Activated B cell treated with CpG ODN at 0.5 μM for 24 hours (primary cell): ENCODE data around the gene SHISA9. TPM values are rescaled to one million over a fixed set of nuclear protein-coding genes. Genes with fewer than 3 reads are reported as not detected.

Experiments
- ATAC-seq: fragments of 200-7000 bp; cut with Tn5 transposase; one replicate; pipeline ENCODE4 v1.10.0; 2021; ENCODE audit warnings: low read depth, mild to moderate bottlenecking, moderate library complexity
- CTCF ChIA-PET: fragments of 350-600 bp; sonication (Branson Sonifier 250); formaldehyde crosslinking; loops from one replicate; lab custom pipeline; 2021; ENCODE audit warnings: antibody characterized with exemption; lab: Charles Lee
- POLR2A ChIA-PET: fragments of 350-600 bp; sonication (Branson Sonifier 250); formaldehyde crosslinking; loops from one replicate; lab custom pipeline; 2021; ENCODE audit warnings: antibody characterized with exemption; lab: Charles Lee
- DNase-seq: peaks from one replicate; pipeline ENCODE4 v3.0.0; 2022
- H3K27ac Mint-ChIP-seq: one replicate; pipeline ENCODE4 v1.8.0; 2020; ENCODE audit warnings: mixed read lengths
- H3K27me3 Mint-ChIP-seq: one replicate; pipeline ENCODE4 v1.8.0; 2021; ENCODE audit warnings: mixed read lengths
- H3K36me3 Mint-ChIP-seq: one replicate; pipeline ENCODE4 v1.8.0; 2021; ENCODE audit warnings: low read depth, mixed read lengths
- H3K4me1 Mint-ChIP-seq: one replicate; pipeline ENCODE4 v1.8.0; 2021; ENCODE audit warnings: mixed read lengths
- H3K4me3 Mint-ChIP-seq: one replicate; pipeline ENCODE4 v1.8.0; 2020; ENCODE audit warnings: mild to moderate bottlenecking, mixed read lengths
- H3K9me3 Mint-ChIP-seq: one replicate; pipeline ENCODE4 v1.8.0; 2020; ENCODE audit warnings: mixed read lengths
- CTCF ChIP-seq: fragments of 200-600 bp; IDR thresholded peaks from one replicate; pipeline ENCODE4 v1.8.0; 2022; ENCODE audit warnings: antibody characterized with exemption, mild to moderate bottlenecking
- intact Hi-C: fragments of 100-400 bp; cut with micrococcal nuclease; formaldehyde crosslinking; loops from one replicate; pipeline ENCODE4 v1.15.1; 2024
- total RNA-seq: library from RNA; stranded (reverse); gene quantifications from 2 replicates; pipeline ENCODE4 v1.2.3, GENCODE V29; 2022

The SHISA9 gene
- total RNA-seq, 1 donor from 2014 or later: 0.07 TPM

- ChIA-PET POLR2A (no interaction called here), CTCF (no interaction called here)
- no peak overlapping the region for H3K27ac Mint-ChIP-seq
- no peaks in the 10 kb centered on the region for H3K36me3 Mint-ChIP-seq
- DNase-seq (no peak), ATAC-seq (no peak)
- peaks cover 3% of the 10 kb centered on the region for H3K27me3 Mint-ChIP-seq
- H3K4me1 Mint-ChIP-seq: peaks cover 9% of the 10 kb centered on the region
- no peak overlapping the region for H3K4me3 Mint-ChIP-seq
- intact Hi-C loops: no loop called here
- no peak for TF ChIP-seq CTCF
- H3K9me3 Mint-ChIP-seq: no peaks in the 10 kb centered on the region
Observed at GRCh38 chr16:12874186-12874585, 27.2 kb upstream of the SHISA9 start.

DNA sequence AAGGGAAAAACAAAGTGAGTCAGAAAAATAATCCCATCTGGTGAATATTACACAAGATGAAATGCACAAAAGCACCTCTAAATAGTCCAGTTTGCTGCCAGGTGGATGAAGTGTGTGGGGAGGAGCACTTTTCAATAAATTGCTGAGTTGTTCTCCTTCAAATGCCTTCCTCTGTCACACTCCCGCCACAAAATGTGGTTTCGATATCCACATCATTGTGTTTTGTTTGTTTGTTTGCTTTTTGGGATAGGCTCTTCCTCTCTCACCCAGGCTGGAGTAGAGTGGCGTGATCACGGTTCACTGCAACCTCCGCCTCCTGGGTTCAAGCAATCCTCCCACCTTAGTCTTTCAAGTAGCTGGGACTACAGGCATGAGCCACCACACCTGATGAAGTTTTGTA lies 24.6 kb upstream of the SHISA9 start:
- no peaks in the 10 kb centered on the region for H3K36me3 Mint-ChIP-seq
- no peaks in the 10 kb centered on the region for H3K9me3 Mint-ChIP-seq
- DNase-seq: no peak
- H3K27me3 Mint-ChIP-seq: peaks cover 3% of the 10 kb centered on the region
- intact Hi-C loops: no loop called here
- peaks cover 6% of the 10 kb centered on the region for H3K4me1 Mint-ChIP-seq
- H3K4me3 Mint-ChIP-seq: no peak overlapping the region
- ChIA-PET POLR2A (no interaction called here), CTCF (no interaction called here)
- no peak for ATAC-seq
- TF ChIP-seq CTCF: no peak
- H3K27ac Mint-ChIP-seq: no peak overlapping the region

GRCh38 chr16:12878973-12879372 lies 22.4 kb upstream of the SHISA9 start:
- POLR2A ChIA-PET: no interaction called here
- Mint-ChIP-seq H3K36me3 (no peaks in the 10 kb centered on the region), H3K27me3 (peaks cover 3% of the 10 kb centered on the region), H3K4me1 (no peaks in the 10 kb centered on the region), H3K4me3 (no peak overlapping the region), H3K9me3 (peaks cover 2% of the 10 kb centered on the region), H3K27ac (no peak overlapping the region)
- TF ChIP-seq CTCF: no peak
- intact Hi-C loops: no loop called here
- CTCF ChIA-PET: no interaction called here
- ATAC-seq: no peak
- DNase-seq: no peak

GRCh38 chr16:12879812-12880211 lies 21.6 kb upstream of the SHISA9 start:
- Mint-ChIP-seq H3K36me3 (no peaks in the 10 kb centered on the region), H3K4me1 (no peaks in the 10 kb centered on the region), H3K27me3 (peaks cover 3% of the 10 kb centered on the region), H3K4me3 (no peak overlapping the region), H3K9me3 (peaks cover 2% of the 10 kb centered on the region), H3K27ac (no peak overlapping the region)
- POLR2A ChIA-PET: no interaction called here
- ATAC-seq: no peak
- intact Hi-C loops: no loop called here
- CTCF ChIA-PET: no interaction called here
- TF ChIP-seq CTCF: no peak
- DNase-seq: no peak

DNA sequence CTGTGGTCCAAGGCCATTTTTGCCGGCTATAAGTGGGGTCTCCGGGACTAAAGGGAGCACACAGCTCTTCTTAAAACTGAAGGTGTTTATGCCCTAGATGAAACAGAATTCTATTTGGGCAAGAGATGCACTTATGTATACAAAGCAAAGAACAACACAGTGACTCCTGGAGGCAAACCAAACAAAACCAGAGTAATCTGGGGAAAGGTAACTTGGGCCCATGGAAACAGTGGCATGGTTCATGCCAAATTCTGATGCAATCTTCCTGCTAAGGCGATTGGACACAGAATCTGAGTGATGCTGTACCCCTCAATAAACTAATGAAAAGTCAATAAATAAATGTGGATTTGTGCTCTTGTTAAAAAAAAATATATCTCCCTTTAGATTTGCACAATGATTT lies 20.2 kb upstream of the SHISA9 start:
- TF ChIP-seq CTCF: no peak
- H3K9me3 Mint-ChIP-seq: peaks cover 2% of the 10 kb centered on the region
- ATAC-seq (no peak), DNase-seq (no peak)
- intact Hi-C loops: no loop called here
- no peak overlapping the region for H3K4me3 Mint-ChIP-seq
- ChIA-PET CTCF (no interaction called here), POLR2A (no interaction called here)
- H3K4me1 Mint-ChIP-seq: no peaks in the 10 kb centered on the region
- no peak overlapping the region for H3K27ac Mint-ChIP-seq
- H3K27me3 Mint-ChIP-seq: peaks cover 7% of the 10 kb centered on the region
- no peaks in the 10 kb centered on the region for H3K36me3 Mint-ChIP-seq
